SU-DHL-6 (cell line): ENCODE data around the gene CCNYL1.

ENCODE experiments used
- EZH2phosphoT487 ChIP-seq: fragments of 200-600 bp; sonication (generic), shearing (Covaris generic); conservative IDR thresholded peaks from 2 replicates; pipeline ENCODE4 v1.6.1; 2018; ENCODE audit warnings: mild to moderate bottlenecking, antibody characterized with exemption, low read length, moderate library complexity, mixed read lengths
- TF ChIP-seq, protein P1 (sequence below): fragments of 200-600 bp; sonication (generic); IDR thresholded peaks from one replicate; pipeline ENCODE4 v1.5.1; 2017; ENCODE audit warnings: antibody characterized with exemption, mild to moderate bottlenecking, low read length, moderate library complexity; ENCODE audit not compliant: insufficient read depth, poor library complexity, severe bottlenecking

DNA sequence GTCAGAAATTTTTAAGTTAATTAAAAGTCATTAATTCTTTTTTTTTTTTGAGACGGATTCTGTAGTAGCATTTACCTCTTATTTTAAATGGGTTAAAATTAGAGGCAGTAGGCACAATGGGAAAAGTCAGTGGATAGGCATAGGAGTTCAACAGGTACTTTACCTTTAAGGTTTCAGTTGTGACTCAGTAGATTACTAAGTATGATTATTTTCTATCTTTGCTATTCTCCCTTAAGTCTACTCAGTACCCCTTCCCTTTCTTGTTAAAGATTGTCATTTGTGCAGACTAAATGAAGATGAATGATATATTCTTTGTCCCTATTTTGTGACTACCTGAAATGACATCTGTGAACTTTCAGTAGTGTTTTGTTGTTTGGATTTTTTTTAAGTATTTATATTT is 19.7 kb downstream of the CCNYL1 start:
- TF ChIP-seq, protein P1, sequence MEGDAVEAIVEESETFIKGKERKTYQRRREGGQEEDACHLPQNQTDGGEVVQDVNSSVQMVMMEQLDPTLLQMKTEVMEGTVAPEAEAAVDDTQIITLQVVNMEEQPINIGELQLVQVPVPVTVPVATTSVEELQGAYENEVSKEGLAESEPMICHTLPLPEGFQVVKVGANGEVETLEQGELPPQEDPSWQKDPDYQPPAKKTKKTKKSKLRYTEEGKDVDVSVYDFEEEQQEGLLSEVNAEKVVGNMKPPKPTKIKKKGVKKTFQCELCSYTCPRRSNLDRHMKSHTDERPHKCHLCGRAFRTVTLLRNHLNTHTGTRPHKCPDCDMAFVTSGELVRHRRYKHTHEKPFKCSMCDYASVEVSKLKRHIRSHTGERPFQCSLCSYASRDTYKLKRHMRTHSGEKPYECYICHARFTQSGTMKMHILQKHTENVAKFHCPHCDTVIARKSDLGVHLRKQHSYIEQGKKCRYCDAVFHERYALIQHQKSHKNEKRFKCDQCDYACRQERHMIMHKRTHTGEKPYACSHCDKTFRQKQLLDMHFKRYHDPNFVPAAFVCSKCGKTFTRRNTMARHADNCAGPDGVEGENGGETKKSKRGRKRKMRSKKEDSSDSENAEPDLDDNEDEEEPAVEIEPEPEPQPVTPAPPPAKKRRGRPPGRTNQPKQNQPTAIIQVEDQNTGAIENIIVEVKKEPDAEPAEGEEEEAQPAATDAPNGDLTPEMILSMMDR = no peak
- TF ChIP-seq EZH2phosphoT487 = no peak
